H1 (cell line): ENCODE results near the gene CCT3. TPM values are rescaled to one million over a fixed set of nuclear protein-coding genes. Genes with fewer than 3 reads are reported as not detected.

ENCODE experiments used
- CTCF ChIA-PET: fragments of 300-600 bp; sonication (Branson Sonifier 250); formaldehyde crosslinking; loops from one replicate; lab custom pipeline; 2021; ENCODE audit not compliant: partially characterized antibody; lab: Charles Lee
- POLR2A ChIA-PET: fragments of 300-600 bp; sonication (Branson Sonifier 250); formaldehyde crosslinking; loops from one replicate; lab custom pipeline; 2021; ENCODE audit warnings: inconsistent platforms; ENCODE audit not compliant: partially characterized antibody; lab: Charles Lee
- DNase-seq, 2 experiments: peaks; one replicate each; pipeline versions ENCODE4 v3.0.0 to v3.0.0-alpha.2; 2010 to 2022; ENCODE audit warnings: low spot score in 2 of 2, low read depth in 1 of 2, mixed read lengths in 1 of 2
- FAIRE-seq: peaks from 2 replicates; lab custom pipeline; 2011; peaks lifted over from hg19 to GRCh38; lab: Jason Lieb, UNC
- H2AFZ ChIP-seq: 2 replicates; pipeline ENCODE4 v1.8.1; 2012; ENCODE audit warnings: low read length, inconsistent platforms
- H2AK5ac ChIP-seq: 2 replicates; pipeline ENCODE4 v1.6.1; 2013; ENCODE audit warnings: low read depth, low read length
- H2BK120ac ChIP-seq: replicated peaks from 2 replicates; pipeline ENCODE3; 2013; ENCODE audit warnings: low read depth, low read length, inconsistent platforms
- H2BK12ac ChIP-seq: 2 replicates; pipeline ENCODE4 v1.6.1; 2013; ENCODE audit warnings: low read depth, low read length
- H2BK15ac ChIP-seq: 2 replicates; pipeline ENCODE4 v1.6.1; 2013; ENCODE audit warnings: low read length
- H2BK20ac ChIP-seq: 2 replicates; pipeline ENCODE4 v1.6.1; 2013; ENCODE audit warnings: low read length
- H2BK5ac ChIP-seq: 2 replicates; pipeline ENCODE4 v1.6.1; 2013; ENCODE audit warnings: low read depth, low read length
- H3K14ac ChIP-seq: 2 replicates; pipeline ENCODE4 v1.6.1; 2013; ENCODE audit warnings: inconsistent platforms; ENCODE audit not compliant: insufficient read length
- H3K18ac ChIP-seq: 2 replicates; pipeline ENCODE4 v1.6.1; 2013; ENCODE audit warnings: low read length; ENCODE audit errors: extremely low read depth
- H3K23ac ChIP-seq: 2 replicates; pipeline ENCODE4 v1.6.1; 2013; ENCODE audit warnings: inconsistent platforms; ENCODE audit not compliant: insufficient read length
- H3K23me2 ChIP-seq: 2 replicates; pipeline ENCODE4 v1.6.1; 2013; ENCODE audit warnings: low read depth, low read length
- H3K27ac ChIP-seq: 2 replicates; pipeline ENCODE4 v1.6.1; 2011; ENCODE audit warnings: low read depth, low read length, inconsistent platforms
- H3K27me3 ChIP-seq, 4 experiments: replicated peaks in 1 of 4; 1 replicate in 1 of 4; 2 replicates in 3 of 4; pipeline versions ENCODE4 v1.6.1 to v1.8.1; 2011 to 2013; ENCODE audit warnings: low read length in 3 of 4, mild to moderate bottlenecking in 3 of 4, inconsistent platforms in 2 of 4, mixed read lengths in 2 of 4, moderate library complexity in 1 of 4; ENCODE audit not compliant: control insufficient read depth in 3 of 4, insufficient read depth in 3 of 4; ENCODE audit errors: extremely low read depth in 1 of 4
- H3K36me3 ChIP-seq, 4 experiments: 2 replicates each; pipeline versions ENCODE4 v1.6.1 to v1.8.1; 2011 to 2013; ENCODE audit warnings: mild to moderate bottlenecking in 4 of 4, low read length in 3 of 4, moderate library complexity in 2 of 4, control low read depth in 1 of 4, inconsistent platforms in 1 of 4; ENCODE audit not compliant: insufficient read depth in 4 of 4, control insufficient read depth in 2 of 4
- H3K4ac ChIP-seq: replicated peaks from 2 replicates; pipeline ENCODE3; 2013; ENCODE audit warnings: low read length, low read depth, mixed read lengths, inconsistent platforms; ENCODE audit not compliant: insufficient read length
- H3K4me1 ChIP-seq, 4 experiments: replicated peaks in 1 of 4; 1 replicate in 1 of 4; 2 replicates in 3 of 4; pipeline versions ENCODE4 v1.6.1 to v1.8.1; 2011 to 2013; ENCODE audit warnings: low read length in 3 of 4, inconsistent platforms in 2 of 4, mixed read lengths in 1 of 4; ENCODE audit not compliant: insufficient read depth in 4 of 4, control insufficient read depth in 3 of 4
- H3K4me2 ChIP-seq, 2 experiments: 2 replicates each; pipeline versions ENCODE4 v1.6.1 to v1.8.1; 2011 to 2013; ENCODE audit warnings: low read depth in 2 of 2, low read length in 2 of 2, control low read depth in 1 of 2, inconsistent platforms in 1 of 2, mild to moderate bottlenecking in 1 of 2; ENCODE audit not compliant: insufficient read depth in 1 of 2
- H3K4me3 ChIP-seq, 4 experiments: fragments of 200-600, 300-600 bp in 1 of 4; sonication (generic), shearing (Covaris generic), sonication (Bioruptor Twin) in 1 of 4; 2 replicates each; pipeline versions ENCODE4 v1.5.1 to v1.8.1; 2011 to 2016; ENCODE audit warnings: low read length in 4 of 4, low read depth in 3 of 4, control low read depth in 2 of 4, inconsistent platforms in 2 of 4, mild to moderate bottlenecking in 2 of 4, mixed read lengths in 1 of 4, moderate library complexity in 1 of 4; ENCODE audit not compliant: insufficient read depth in 2 of 4; ENCODE audit errors: extremely low read depth in 1 of 4
- H3K56ac ChIP-seq: replicated peaks from 2 replicates; pipeline ENCODE3; 2013; ENCODE audit warnings: low read depth, mild to moderate bottlenecking, mixed read lengths, low read length, inconsistent platforms; ENCODE audit not compliant: insufficient read length
- H3K79me1 ChIP-seq: 2 replicates; pipeline ENCODE4 v1.6.1; 2013; ENCODE audit warnings: low read depth, low read length, control low read depth
- H3K79me2 ChIP-seq, 2 experiments: 2 replicates each; pipeline versions ENCODE4 v1.6.1 to v1.8.1; 2012 to 2013; ENCODE audit warnings: low read length in 2 of 2, mild to moderate bottlenecking in 2 of 2, inconsistent platforms in 1 of 2; ENCODE audit not compliant: insufficient read depth in 2 of 2, control insufficient read depth in 1 of 2
- H3K9ac ChIP-seq, 4 experiments: replicated peaks in 1 of 4; 1 replicate in 1 of 4; 2 replicates in 3 of 4; pipeline versions ENCODE4 v1.6.1 to v1.8.1; 2011 to 2013; ENCODE audit warnings: low read depth in 3 of 4, low read length in 3 of 4, control low read depth in 2 of 4, mild to moderate bottlenecking in 2 of 4, moderate library complexity in 2 of 4, inconsistent platforms in 1 of 4; ENCODE audit errors: extremely low read depth in 1 of 4
- H3K9me3 ChIP-seq, 2 experiments: 2 replicates each; pipeline versions ENCODE4 v1.6.1 to v1.8.1; 2012 to 2013; ENCODE audit warnings: mild to moderate bottlenecking in 2 of 2, moderate library complexity in 2 of 2, control low read depth in 1 of 2, inconsistent platforms in 1 of 2, low read depth in 1 of 2, low read length in 1 of 2, mixed read lengths in 1 of 2; ENCODE audit not compliant: insufficient read depth in 2 of 2
- H4K20me1 ChIP-seq, 2 experiments: replicated peaks in 1 of 2; 2 replicates each; pipeline versions ENCODE3 to v1.8.1; 2011 to 2013; ENCODE audit warnings: inconsistent platforms in 2 of 2, low read length in 2 of 2, mild to moderate bottlenecking in 1 of 2; ENCODE audit not compliant: insufficient read depth in 2 of 2, control insufficient read depth in 1 of 2
- H4K5ac ChIP-seq: 2 replicates; pipeline ENCODE4 v1.6.1; 2013; ENCODE audit warnings: low read length, low read depth, mixed read lengths, inconsistent platforms; ENCODE audit not compliant: insufficient read length
- H4K8ac ChIP-seq: 2 replicates; pipeline ENCODE4 v1.8.0; 2013; ENCODE audit warnings: mild to moderate bottlenecking, moderate library complexity, low read length, inconsistent platforms; ENCODE audit not compliant: insufficient read depth; ENCODE audit errors: extremely low read depth
- H4K91ac ChIP-seq: replicated peaks from 2 replicates; pipeline ENCODE3; 2013; ENCODE audit warnings: low read length, mixed read lengths, inconsistent platforms; ENCODE audit not compliant: insufficient read length
- ASH2L ChIP-seq: fragments of 200-600, 300-600 bp; sonication (generic); IDR thresholded peaks from one replicate; pipeline ENCODE4 v1.7.1; 2017; ENCODE audit warnings: low read length
- ATF3 ChIP-seq: IDR thresholded peaks from 2 replicates; pipeline ENCODE4 v1.6.1; 2011; ENCODE audit warnings: low read depth, mild to moderate bottlenecking, low read length; ENCODE audit not compliant: insufficient read depth
- CBX8 ChIP-seq: fragments of 300-800, 300-1000 bp; sonication (generic); IDR thresholded peaks from 2 replicates; pipeline ENCODE4 v1.7.1; 2016; ENCODE audit warnings: low read depth, low read length, borderline replicate concordance
- EGR1 ChIP-seq: IDR thresholded peaks from 2 replicates; pipeline ENCODE4 v1.6.1; 2011; ENCODE audit warnings: low read depth, low read length, borderline replicate concordance
- EP300 ChIP-seq, 2 experiments: IDR thresholded peaks; 1 replicate in 1 of 2; 2 replicates in 1 of 2; pipeline ENCODE4 v1.6.1; 2011 to 2012; ENCODE audit warnings: low read depth in 2 of 2, low read length in 2 of 2, mild to moderate bottlenecking in 2 of 2, borderline replicate concordance in 1 of 2, inconsistent platforms in 1 of 2, moderate library complexity in 1 of 2
- KDM4A ChIP-seq: IDR thresholded peaks from one replicate; pipeline ENCODE4 v1.7.1; 2012; ENCODE audit warnings: low read depth, mild to moderate bottlenecking, moderate library complexity, low read length, inconsistent platforms; ENCODE audit not compliant: severe bottlenecking
- POLR2A ChIP-seq, 2 experiments: IDR thresholded peaks; 1 replicate in 1 of 2; 2 replicates in 1 of 2; pipeline ENCODE4 v1.6.1; 2011; ENCODE audit warnings: low read depth in 2 of 2, low read length in 2 of 2, mild to moderate bottlenecking in 2 of 2; ENCODE audit errors: control extremely low read depth in 1 of 2
- POLR2AphosphoS5 ChIP-seq: IDR thresholded peaks from 2 replicates; pipeline ENCODE4 v1.6.1; 2011; ENCODE audit warnings: low read depth, low read length
- TAF1 ChIP-seq: IDR thresholded peaks from 2 replicates; pipeline ENCODE4 v1.6.1; 2011; ENCODE audit warnings: mild to moderate bottlenecking, low read depth, low read length
- TBP ChIP-seq: IDR thresholded peaks from 2 replicates; pipeline ENCODE4 v1.6.1; 2011; ENCODE audit warnings: low read depth, low read length, improper control_type of control experiment
- YY1 ChIP-seq: IDR thresholded peaks from 2 replicates; pipeline ENCODE4 v1.6.1; 2011; ENCODE audit warnings: low read depth, mild to moderate bottlenecking, low read length
- WGBS, 2 experiments: shearing (Covaris generic) in 1 of 2; methylation state at CpG; one replicate each; pipeline versions ENCODE4 v1.1.6 to v1.1.7; 2013 to 2015; ENCODE audit warnings: low lambda C conversion rate in 2 of 2, mixed read lengths in 2 of 2, inconsistent platforms in 1 of 2, low coverage in 1 of 2, missing lambda C conversion rate in 1 of 2; ENCODE audit not compliant: insufficient replicate concordance in 2 of 2, insufficient coverage in 1 of 2, insufficient read length in 1 of 2; ENCODE audit errors: extremely low coverage in 1 of 2, missing lambda C conversion rate in 1 of 2; 5-methylcytosine and 5-hydroxymethylcytosine counted together
- polyA plus RNA-seq, 7 experiments: library from polyadenylated mRNA; depleted of rRNA in 3 of 7; stranded (reverse) in 5 of 7; unstranded in 2 of 7; fragments of >200 nt in 5 of 7; fragments of 200-250 nt in 2 of 7; gene quantifications; 1 replicate in 5 of 7; 2 replicates in 1 of 7; 4 replicates in 1 of 7; pipeline versions ENCODE4 v1.2.1 to v1.2.3, GENCODE V29; 2011 to 2013; ENCODE audit warnings: missing spikeins in 2 of 7, mixed read lengths in 2 of 7
- total RNA-seq: library from RNA; stranded (reverse); fragmentation: NEBNext Ultra II Directional; extraction: Animal tissue kit (Norgen Biotek cat#: 25700); gene quantifications from 2 replicates; pipeline ENCODE4 v1.2.1, GENCODE V29; 2021

CCT3 gene
- total and polyA plus RNA-seq, 2 of the 8 experiments (the other 6 are each of a cell fraction or from before 2014, with no cell fraction given): 431 to 480 TPM

DNA sequence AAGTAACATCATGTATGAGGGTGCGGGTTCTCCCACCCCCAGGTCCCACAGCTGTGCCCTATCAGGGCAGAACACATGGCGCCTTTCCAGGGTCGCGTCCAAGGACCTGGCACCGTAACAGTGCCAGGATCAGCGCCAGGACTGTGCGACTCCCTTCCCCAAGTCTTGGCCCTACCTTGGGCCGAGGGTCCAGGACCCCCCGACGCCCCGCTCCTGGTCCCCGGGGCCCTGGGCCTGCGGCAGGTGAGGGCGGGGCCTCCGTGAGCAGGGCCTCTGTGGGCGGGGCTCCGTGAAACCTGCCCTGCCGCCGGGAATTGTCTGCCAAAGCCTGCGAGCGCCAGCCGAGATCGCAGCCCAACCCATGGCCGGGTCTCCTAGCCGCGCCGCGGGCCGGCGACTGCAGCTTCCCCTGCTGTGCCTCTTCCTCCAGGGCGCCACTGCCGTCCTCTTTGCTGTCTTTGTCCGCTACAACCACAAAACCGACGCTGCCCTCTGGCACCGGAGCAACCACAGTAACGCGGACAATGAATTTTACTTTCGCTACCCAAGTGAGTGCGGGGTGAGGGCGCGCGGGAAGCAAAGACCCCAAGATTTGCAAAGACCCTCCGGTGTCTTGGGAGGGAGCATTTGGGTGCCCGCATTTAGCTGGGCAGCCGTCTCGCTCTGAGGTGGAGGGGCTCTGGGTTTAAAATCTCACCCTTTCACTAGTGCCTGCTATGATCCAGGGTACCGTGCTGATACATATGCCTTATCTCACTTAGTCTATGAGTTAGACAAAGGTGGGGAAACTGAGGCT is 31.0 kb upstream of the CCT3 start, which contains the start of gene RHBG:
Gene RHBG, plus strand, starts transcription at position 323 of the 796 bp plus-strand sequence. Its CDS starts 39 bp downstream, at position 362.
- no peak within 1 kb of the TSS for H3K27ac ChIP-seq
- H2BK12ac ChIP-seq: peak within 1 kb of the TSS; percentile 63; the same call in 1 of the 2 replicates
- H2BK5ac ChIP-seq: no peak within 1 kb of the TSS; the same call in 1 of the 2 replicates
- no peak for FAIRE-seq
- peak within 1 kb of the TSS; percentile 77 to 92 for H3K4me2 ChIP-seq
- H3K4ac ChIP-seq: no peak within 1 kb of the TSS
- H3K36me3 ChIP-seq: no peaks in the 10 kb centered on the region
- peak within 1 kb of the TSS; percentile 78 for H3K18ac ChIP-seq
- WGBS, 2 experiments: 13% methylated on average over 44 of the region's 48 CpGs; no CpG with 5 or more reads in 1 of the 2 experiments
- DNase-seq: peak in 1 of 2 experiments; percentile 88
- H3K4me3 ChIP-seq: peak within 1 kb of the TSS; percentile 52 to 66 (median 56)
- H4K91ac ChIP-seq: peak within 1 kb of the TSS; percentile 77
- no peaks in the 10 kb centered on the region for H3K9me3 ChIP-seq
- H2AFZ ChIP-seq: peak within 1 kb of the TSS; percentile 85; the same call in 1 of the 2 replicates
- H3K14ac ChIP-seq: no peak within 1 kb of the TSS
- H3K56ac ChIP-seq: no peak within 1 kb of the TSS
- H3K79me1 ChIP-seq: no peaks in the 10 kb centered on the region
- no peaks in the 10 kb centered on the region for H4K20me1 ChIP-seq
- no peak within 1 kb of the TSS for H4K5ac ChIP-seq
- POLR2A ChIA-PET: interaction anchor here (0.7 to 1.5 kb wide), 4 partner anchors 9 to 130 kb away, joined by 3 to 5 read pairs (median 4); no protein-coding TSS in a partner anchor
- H2BK15ac ChIP-seq: no peak within 1 kb of the TSS
- CTCF ChIA-PET: interaction anchor here (0.6 to 11.9 kb wide), 4 partner anchors 10 to 273 kb away, joined by 3 to 156 read pairs (median 6); no protein-coding TSS in a partner anchor
- H3K23ac ChIP-seq: no peak within 1 kb of the TSS
- H3K4me1 ChIP-seq: peaks cover 0 to 7% (median 4%) of the 10 kb centered on the region in 4 experiments; a peak in 5 of 7 replicates
- peak in 1 of 2 experiments; percentile 44; a peak in 1 of 3 replicates for TF ChIP-seq POLR2A (IDR thresholded peaks at IDR 0.05; ENCODE audit: control extremely low read depth in 1 of 2, low read depth in 2 of 2, low read length in 2 of 2)
- TF ChIP-seq TBP: peak; percentile 67; the same call in 1 of the 2 replicates
- peak; percentile 40; the same call in 1 of the 2 replicates for TF ChIP-seq YY1
- peak; percentile 85 for TF ChIP-seq ASH2L
- TF ChIP-seq ATF3: no peak
- no peak for TF ChIP-seq EP300 (IDR thresholded peaks at IDR 0.05; ENCODE audit: borderline replicate concordance in 1 of 2, low read depth in 2 of 2, low read length in 2 of 2)
- TF ChIP-seq CBX8: no peak
- TF ChIP-seq EGR1: no peak
- peak; percentile 46 for TF ChIP-seq KDM4A
- peak; percentile 77 for TF ChIP-seq TAF1
- TF ChIP-seq POLR2AphosphoS5: 0 out of 2 replicates have a peak, but pooled peaks have one; percentile 25
- no peaks in the 10 kb centered on the region for H3K79me2 ChIP-seq
- H2BK20ac ChIP-seq: 0 out of 2 replicates have a peak within 1 kb of the TSS, but pooled peaks have one; percentile 80
- peak within 1 kb of the TSS; percentile 50 for H2BK120ac ChIP-seq
- H3K23me2 ChIP-seq: peaks cover 9% of the 10 kb centered on the region; the same call in 1 of the 2 replicates
- H3K9ac ChIP-seq: peak within 1 kb of the TSS; percentile 16 to 65 (median 28); a peak in 4 of 7 replicates
- H3K27me3 ChIP-seq: peaks cover 0 to 14% (median 11%) of the 10 kb centered on the region in 4 experiments; a peak in 6 of 7 replicates
- peak within 1 kb of the TSS; percentile 82 for H4K8ac ChIP-seq
- no peak within 1 kb of the TSS for H2AK5ac ChIP-seq
